Measurements from ENCODE around the gene ERF. TPM values are rescaled to one million over a fixed set of nuclear protein-coding genes. Genes with fewer than 3 reads are reported as not detected.

The ERF gene
- total and polyA plus RNA-seq, 2 donors from 2014 or later = 31.1 to 61.2 TPM

GRCh38 chr19:42255766-42256745, 1.1 kb upstream of the ERF start:
- peak overlapping the region; percentile 88 to 95 for H3K27ac ChIP-seq (ENCODE audit: low read depth in 2 of 2, low read length in 2 of 2)
- TF ChIP-seq CTCF (IDR thresholded peaks at IDR 0.05; ENCODE audit: borderline replicate concordance, extremely low read depth, insufficient read depth) = no peak
- peak overlapping the region in 2 of 3 donors; percentile 29 to 91 for H3K9ac ChIP-seq (ENCODE audit: low read length in 3 of 3)
- intact Hi-C loops (cut with DNase I) = no loop called here
- H3K9me3 ChIP-seq (ENCODE audit: control insufficient read depth in 2 of 3, insufficient read depth in 1 of 3, low read length in 3 of 3) = no peaks in the 10 kb centered on the region
- H3K4me1 ChIP-seq (ENCODE audit: control insufficient read depth in 2 of 3, insufficient read depth in 2 of 3, low read depth in 1 of 3, low read length in 3 of 3) = peaks cover 0 to 13% (median 12%) of the 10 kb centered on the region in 3 donors
- no peaks in the 10 kb centered on the region for H3K36me3 ChIP-seq (ENCODE audit: control insufficient read depth in 2 of 3, insufficient read depth in 3 of 3, low read length in 3 of 3)
- FAIRE-seq (no peak), DNase-seq (peak; percentile 59 to 88 (median 85))
- H3K27me3 ChIP-seq (ENCODE audit: control insufficient read depth, insufficient read depth, low read length) = no peaks in the 10 kb centered on the region
- peak overlapping the region; percentile 40 to 74 (median 65) for H3K4me3 ChIP-seq (ENCODE audit: low read length in 3 of 3)

DNA sequence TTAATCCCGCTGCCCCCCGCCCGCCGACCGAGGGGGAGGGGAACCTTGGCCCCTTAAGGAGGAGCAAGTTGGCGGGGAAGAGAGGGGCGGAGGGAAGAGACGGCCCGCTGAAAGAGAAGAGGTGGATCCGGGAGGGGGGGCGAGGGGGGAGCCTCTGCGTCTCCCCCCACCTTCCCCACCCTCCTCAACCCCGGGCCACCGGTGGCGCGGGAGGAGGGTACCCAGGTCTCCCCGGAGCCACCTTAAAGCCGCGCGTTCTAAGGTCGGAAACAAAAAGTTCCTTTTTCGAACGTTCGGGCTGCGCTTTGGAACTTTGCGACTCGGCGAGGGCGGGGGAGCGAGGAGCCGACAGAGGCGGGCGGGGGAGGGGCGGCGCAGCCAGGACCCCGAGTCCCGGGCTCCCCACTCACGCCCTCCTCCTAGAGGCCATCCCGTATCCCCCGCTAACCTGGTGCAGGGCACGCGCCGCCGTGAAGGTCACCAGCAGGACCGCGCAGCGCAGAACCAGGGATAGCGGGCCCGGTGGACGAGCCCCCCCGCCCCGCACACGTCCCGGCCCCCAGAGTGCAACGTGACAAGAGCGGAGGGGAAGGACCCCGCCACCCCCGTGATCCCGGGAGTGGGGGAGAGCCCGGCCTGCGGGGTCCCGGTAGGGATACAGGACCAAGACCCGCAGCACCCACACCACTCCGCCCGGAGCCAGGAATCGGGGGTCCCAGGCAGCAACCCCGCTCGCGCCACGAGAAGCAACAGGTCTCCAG, 659 bp downstream of the ERF start:
- H3K9me3 ChIP-seq (ENCODE audit: control insufficient read depth in 2 of 3, insufficient read depth in 1 of 3, low read length in 3 of 3) = no peaks in the 10 kb centered on the region
- intact Hi-C loops (cut with DNase I) = no loop called here
- peak overlapping the region; percentile 98 to 99 for H3K27ac ChIP-seq (ENCODE audit: low read depth in 2 of 2, low read length in 2 of 2)
- H3K4me1 ChIP-seq (ENCODE audit: control insufficient read depth in 2 of 3, insufficient read depth in 2 of 3, low read depth in 1 of 3, low read length in 3 of 3) = peaks cover 0 to 23% (median 20%) of the 10 kb centered on the region in 3 donors
- no peaks in the 10 kb centered on the region for H3K27me3 ChIP-seq (ENCODE audit: control insufficient read depth, insufficient read depth, low read length)
- peaks cover 0 to 12% (median 3%) of the 10 kb centered on the region in 3 donors for H3K36me3 ChIP-seq (ENCODE audit: control insufficient read depth in 2 of 3, insufficient read depth in 3 of 3, low read length in 3 of 3)
- DNase-seq (peak; percentile 81 to 93 (median 91)), FAIRE-seq (no peak)
- no peak for TF ChIP-seq CTCF (IDR thresholded peaks at IDR 0.05; ENCODE audit: borderline replicate concordance, extremely low read depth, insufficient read depth)
- peak overlapping the region; percentile 39 to 98 (median 95) for H3K9ac ChIP-seq (ENCODE audit: low read length in 3 of 3)
- H3K4me3 ChIP-seq (ENCODE audit: low read length in 3 of 3) = peak overlapping the region; percentile 58 to 83 (median 82)

GRCh38 chr19:42253245-42254088, 1.5 kb downstream of the ERF start:
- Histone ChIP-seq H3K9ac (ENCODE audit: low read length in 3 of 3) (peak overlapping the region; percentile 61 to 89 (median 88)), H3K36me3 (ENCODE audit: control insufficient read depth in 2 of 3, insufficient read depth in 3 of 3, low read length in 3 of 3) (peaks cover 0 to 16% (median 3%) of the 10 kb centered on the region in 3 donors), H3K27ac (ENCODE audit: low read depth in 2 of 2, low read length in 2 of 2) (peak overlapping the region; percentile 98 to 99), H3K27me3 (ENCODE audit: control insufficient read depth, insufficient read depth, low read length) (no peaks in the 10 kb centered on the region), H3K4me3 (ENCODE audit: low read length in 3 of 3) (peak overlapping the region; percentile 73 to 88 (median 85)), H3K4me1 (ENCODE audit: control insufficient read depth in 2 of 3, insufficient read depth in 2 of 3, low read depth in 1 of 3, low read length in 3 of 3) (peaks cover 0 to 23% (median 20%) of the 10 kb centered on the region in 3 donors), H3K9me3 (ENCODE audit: control insufficient read depth in 2 of 3, insufficient read depth in 1 of 3, low read length in 3 of 3) (no peaks in the 10 kb centered on the region)
- DNase-seq = peak; percentile 84 to 92 (median 91)
- no peak for FAIRE-seq
- TF ChIP-seq CTCF (IDR thresholded peaks at IDR 0.05; ENCODE audit: borderline replicate concordance, extremely low read depth, insufficient read depth) = no peak
- intact Hi-C loops (cut with DNase I) = no loop called here

Measured in kidney (tissue), 14 donors.